Measurements from ENCODE around the gene LPIN1.

DNA sequence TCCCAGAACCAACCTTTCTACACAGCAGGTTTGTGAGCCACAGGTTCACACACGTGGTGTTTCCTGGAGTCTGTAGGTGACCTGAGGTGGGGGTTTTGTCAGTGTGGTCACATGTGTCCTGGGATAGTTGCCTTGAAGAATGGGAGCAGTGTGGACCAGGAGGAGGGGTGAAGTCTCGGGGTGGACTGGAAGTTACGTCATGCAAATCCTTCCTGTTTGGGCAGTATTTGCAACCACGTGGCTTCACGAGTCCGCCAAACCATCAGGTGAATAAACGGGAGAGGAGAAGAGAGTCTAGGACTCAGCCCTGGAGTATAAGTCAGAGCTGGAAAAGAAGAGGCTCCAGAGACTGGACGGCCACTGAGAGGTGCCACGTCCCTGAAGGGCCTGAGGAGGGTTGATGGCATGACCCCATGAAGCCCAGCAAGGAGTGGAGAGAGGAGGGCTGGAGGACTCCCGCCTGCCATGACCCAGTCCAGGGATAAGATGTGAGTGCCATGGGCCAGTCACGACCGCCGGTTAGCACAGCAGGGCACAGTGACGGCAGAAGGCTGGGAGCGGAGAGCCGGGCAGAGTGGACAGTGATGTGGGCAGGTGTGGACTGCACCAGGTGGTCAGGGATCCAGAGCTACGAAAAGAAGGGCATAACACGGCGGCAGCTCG is 16.5 kb downstream of the LPIN1 start:
- TF ChIP-seq POLR2A (IDR thresholded peaks at IDR 0.05; ENCODE audit: low read length) (no peak), GATA1 (IDR thresholded peaks at IDR 0.05; ENCODE audit: low read depth, low read length) (no peak)
